COR-L47 (cell line): ENCODE results near the gene SERPINA9.
"Not testable (repeated sequence)": the region's sequence is repeated elsewhere in the genome, so short reads cannot be mapped to it uniquely, and the experiment has no call there.

Experiments
- DNase-seq: peaks from one replicate; lab custom pipeline; 2025; lab: John Stamatoyannopoulos, UW

SERPINA9 gene

GRCh38 chr14:94485944-94486841 is 10.2 kb upstream of the SERPINA9 start:
- peak; percentile 29 for DNase-seq

DNA sequence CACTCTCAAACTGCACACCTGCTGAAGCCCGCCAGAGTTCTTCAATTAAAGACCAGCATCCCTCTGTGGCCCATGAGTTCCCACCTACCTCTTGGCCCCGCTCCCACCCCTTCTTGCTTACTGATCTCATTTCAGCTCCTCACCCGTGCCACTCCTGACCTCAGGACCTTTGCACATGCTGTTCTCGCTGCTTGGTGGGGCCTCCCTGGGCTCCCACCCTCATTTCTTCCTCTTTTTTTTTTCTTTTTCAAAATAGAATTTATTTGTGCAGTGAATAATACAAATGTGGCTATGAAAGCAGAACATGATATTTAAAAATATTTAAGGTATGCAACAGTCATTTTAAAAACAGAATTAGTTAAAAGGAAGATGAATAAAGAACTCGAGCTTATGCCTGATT is 8.5 kb upstream of the SERPINA9 start:
- no peak for DNase-seq

- DNase-seq, result no peak
These were observed 7.8 kb upstream of the SERPINA9 start for GRCh38 chr14:94483729-94484275.

DNA sequence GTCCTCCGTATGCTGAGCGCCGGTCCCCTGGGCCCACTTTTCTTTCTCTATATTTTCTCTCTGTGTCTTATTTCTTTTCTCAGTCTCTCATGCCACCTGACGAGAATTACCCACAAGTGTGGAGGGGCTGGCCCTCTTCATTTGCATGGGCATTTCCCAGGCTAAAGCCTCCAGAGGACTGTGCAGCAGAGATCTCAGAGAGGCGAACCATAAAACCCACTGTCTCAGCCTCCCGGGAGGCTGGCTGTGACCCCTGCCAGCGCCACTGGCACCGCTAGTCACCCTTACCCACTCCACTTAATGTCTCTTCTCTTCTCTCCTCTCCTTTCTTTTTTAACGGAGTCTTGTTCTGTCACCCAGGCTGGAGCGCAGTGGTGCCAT is 7.1 kb upstream of the SERPINA9 start:
- no peak for DNase-seq

GRCh38 chr14:94482132-94483070 is 6.4 kb upstream of the SERPINA9 start:
- DNase-seq, result not testable (repeated sequence)

DNA sequence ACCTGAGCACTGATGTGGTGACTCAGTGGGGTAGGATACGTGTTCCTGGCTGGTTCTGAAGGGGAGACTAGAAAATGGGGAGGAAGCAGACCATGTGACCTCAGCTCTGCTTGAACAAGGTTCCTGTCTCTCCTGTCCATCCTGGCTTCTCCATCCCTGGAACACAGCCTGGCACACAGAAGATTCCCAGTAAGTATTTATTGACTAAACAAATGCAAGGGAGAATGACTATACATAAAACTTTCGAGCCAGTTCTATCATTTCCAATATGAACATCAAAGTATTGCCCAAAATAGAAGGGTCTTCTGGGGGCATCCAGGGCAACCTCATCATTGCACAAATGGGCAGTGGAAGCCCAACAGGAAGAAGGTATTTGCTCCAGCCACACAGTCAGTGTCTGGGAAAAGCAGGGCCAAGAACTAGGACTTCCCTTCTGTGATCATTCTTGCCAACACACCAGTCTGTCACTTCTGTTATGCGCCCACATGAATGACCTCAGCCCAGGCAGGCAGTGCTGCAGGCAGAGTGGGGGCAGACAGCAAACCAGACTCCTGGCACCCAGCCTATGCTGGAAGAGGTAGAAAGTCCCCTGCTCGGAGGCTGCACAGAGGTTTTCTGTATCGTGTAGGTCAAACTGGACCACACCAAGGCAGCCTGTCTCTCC is 5.6 kb upstream of the SERPINA9 start:
- DNase-seq, result no peak

DNA sequence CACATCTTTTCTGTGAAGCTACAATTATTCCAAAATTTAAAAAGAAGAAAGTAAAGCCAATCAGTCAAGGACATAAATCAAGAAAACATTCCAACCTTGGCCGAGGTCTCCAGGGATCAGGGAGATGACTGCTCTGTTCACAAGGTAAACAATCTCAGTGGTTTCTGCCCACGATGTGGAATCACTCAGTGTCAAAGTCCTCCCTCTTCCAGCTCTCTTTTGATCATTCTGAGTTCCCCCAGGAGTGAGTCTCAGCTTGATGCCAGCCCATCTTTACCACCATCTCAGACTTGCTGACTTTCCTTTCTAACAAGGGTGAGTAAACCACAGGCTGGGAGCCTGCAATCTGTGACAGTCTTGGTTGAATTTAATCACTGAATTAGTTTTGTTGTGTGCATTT is 4.8 kb upstream of the SERPINA9 start:
- no peak for DNase-seq

DNA sequence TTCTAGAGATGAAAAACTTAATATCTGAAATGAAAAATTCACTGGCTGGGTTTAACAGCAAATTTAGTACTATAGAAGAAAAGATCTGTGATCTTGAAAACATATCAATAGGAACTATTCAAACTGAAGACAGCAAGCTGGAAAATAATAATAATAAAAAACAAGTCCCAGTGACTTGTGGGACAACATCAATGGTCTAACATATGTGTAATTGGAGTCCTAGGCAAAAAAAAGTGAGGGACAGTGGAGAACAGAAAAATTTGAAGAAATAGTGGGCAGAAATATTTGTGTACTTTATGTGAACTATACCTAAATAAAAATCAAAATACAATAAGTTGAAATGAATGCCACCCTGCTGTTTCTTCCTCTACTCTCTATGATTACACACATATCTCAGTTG is 2.4 kb upstream of the SERPINA9 start:
- no peak for DNase-seq

DNA sequence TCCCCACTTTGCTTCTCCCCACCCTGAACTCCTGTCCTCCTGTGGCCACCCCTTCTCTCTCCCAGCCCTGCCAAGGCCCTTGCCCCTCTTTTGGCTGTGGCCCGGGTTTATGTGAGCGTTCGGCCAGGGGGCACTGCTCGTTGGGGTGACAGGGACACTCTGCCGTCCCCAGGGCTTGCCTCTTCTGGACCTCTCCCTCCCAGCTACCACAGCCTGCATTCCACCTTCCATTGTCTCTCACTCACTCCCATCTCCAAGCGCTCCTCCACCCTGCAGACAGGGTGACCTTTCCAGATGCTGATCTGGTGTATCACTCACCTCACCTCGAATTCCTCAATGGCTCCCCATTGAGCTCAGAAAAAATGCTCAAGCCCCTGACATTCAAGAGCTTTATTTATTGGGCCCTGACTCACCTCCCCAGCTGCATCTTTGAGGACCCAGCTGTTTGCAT is 1.4 kb downstream of the SERPINA9 start:
- no peak for DNase-seq

DNA sequence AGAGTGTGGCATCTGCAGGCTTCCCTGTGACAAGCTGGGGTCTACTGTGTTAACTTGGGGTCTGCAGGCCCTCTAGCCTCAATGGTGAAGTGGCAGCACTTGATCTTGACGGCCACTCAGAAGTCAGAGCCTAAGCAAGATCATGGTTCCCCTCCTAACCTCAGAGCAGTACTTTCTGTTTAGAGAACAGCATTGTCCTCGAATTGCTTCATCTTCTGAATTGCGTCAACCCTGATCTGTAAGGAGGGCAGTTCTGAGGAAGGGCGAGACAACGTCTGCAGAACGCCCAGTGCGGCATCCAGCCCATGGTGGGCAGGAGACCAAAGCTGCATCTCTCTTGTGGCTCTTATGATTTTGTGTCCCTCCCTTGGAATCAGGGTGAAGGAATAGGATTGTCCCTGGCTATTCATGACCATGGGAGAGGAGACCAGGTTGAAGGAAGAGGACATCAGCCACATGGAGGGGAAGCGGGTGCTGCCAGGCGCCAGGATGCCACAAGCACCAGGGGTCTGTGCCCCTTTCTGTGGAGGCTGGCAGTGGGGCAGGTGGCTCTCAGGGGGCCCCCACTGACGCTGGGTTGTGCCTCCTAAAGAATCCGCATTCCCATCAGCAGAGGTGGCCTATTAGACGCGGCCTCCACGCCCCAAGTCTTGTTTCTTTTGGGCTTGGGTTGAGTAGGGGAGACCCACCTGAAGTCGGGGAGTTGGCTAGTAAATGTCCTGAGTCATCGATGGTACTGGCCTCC is 2.2 kb downstream of the SERPINA9 start:
- DNase-seq, result no peak

- DNase-seq, result no peak
These were observed 3.2 kb downstream of the SERPINA9 start for GRCh38 chr14:94472842-94473241.

DNA sequence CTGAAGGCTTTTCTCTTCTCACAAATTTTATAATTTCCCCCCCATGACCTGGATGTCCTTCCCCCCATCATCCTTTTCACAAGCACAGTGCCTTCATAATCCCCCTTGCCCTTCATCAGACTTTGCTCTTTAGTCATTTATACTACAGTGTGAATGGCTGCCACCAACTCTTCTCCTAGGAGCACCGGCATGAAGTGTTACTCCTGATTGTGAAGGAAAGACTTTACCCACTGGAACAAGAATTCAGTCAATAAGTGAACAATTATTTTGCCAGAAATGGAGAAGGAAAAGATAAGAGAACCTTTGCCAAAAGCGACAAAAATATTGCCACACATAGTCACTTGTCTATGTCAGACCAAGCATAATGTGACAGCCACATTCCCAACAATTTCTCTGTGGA is 5.0 kb downstream of the SERPINA9 start:
- DNase-seq, result no peak

DNA sequence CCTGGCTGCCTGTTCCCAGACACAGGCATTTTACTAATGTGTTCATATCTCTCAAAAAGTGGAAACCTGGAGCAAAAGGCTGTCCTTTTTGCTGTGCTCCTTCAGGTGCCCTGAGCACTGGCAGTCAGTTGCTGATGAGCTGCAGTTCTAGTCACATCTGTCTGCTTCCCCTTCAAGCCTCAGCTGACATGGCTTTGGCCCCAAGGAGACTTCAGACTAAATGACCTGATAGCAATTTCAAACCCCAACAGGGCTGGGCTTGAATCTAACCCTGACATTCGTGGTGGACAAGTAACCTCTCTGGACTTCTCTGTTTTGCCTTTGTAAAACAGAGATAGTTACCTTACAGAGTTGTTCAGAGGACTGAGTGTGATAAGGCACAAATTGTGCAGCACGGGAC is 5.7 kb downstream of the SERPINA9 start:
- no peak for DNase-seq

GRCh38 chr14:94469261-94469660 is 6.7 kb downstream of the SERPINA9 start:
- no peak for DNase-seq

DNA sequence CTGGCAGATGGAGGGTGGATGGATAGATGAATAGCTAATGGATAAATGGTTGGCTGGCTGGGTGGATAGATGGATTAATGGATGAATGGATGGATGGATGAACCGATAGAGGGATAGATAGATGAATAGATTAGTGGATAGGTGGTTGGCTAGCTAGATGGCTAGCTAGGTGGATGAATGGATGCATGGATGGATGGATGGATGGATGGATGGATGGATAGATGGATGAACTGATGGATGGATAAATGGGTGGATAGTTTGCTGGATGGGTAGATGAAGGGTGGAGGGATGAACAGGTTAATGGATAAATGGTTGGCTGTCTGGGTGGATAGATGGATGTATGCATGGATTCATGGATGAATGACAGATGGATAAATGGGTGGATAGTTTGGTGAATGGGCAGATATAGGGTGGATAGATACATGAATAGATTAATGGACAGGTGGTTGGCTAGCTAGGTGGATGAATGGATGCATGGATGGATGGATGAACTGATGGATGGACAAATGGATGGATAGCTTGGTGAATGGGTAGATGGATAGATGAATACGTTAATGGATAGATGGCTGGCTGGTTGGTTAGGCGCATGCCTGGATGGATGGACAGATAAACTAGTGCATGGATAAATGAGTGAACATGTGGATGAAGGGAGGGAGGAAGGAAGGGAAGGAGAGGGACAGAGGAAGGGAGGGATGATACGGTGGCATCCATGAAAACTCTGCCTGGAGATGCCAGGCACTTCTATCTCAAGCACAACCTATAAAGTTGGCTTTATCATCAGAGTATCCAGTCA is 8.1 kb downstream of the SERPINA9 start:
- DNase-seq, result no peak

- no peak for DNase-seq
These were observed 9.2 kb downstream of the SERPINA9 start for GRCh38 chr14:94466706-94467370.

DNA sequence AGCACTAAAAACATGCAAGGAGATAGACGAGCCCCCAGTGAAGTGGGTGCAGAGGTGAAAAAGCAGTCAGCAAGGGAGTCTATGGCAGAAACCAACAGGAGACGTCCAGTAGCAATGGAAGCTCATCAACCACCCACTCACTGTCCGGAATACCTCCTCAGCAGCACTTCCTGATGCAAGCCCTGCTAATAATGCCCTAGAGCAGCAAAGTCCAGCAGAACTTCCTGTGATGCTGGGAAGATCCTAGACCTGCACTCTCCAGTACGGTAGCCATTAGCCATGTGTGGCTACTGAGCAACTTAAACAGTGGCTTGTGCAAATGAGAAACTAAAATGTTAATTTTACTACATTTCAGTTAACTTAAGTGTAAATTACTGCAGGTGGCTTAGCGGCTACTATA is 11.0 kb downstream of the SERPINA9 start:
- DNase-seq, result no peak

GRCh38 chr14:94464290-94464689 is 11.7 kb downstream of the SERPINA9 start:
- DNase-seq, result no peak

DNA sequence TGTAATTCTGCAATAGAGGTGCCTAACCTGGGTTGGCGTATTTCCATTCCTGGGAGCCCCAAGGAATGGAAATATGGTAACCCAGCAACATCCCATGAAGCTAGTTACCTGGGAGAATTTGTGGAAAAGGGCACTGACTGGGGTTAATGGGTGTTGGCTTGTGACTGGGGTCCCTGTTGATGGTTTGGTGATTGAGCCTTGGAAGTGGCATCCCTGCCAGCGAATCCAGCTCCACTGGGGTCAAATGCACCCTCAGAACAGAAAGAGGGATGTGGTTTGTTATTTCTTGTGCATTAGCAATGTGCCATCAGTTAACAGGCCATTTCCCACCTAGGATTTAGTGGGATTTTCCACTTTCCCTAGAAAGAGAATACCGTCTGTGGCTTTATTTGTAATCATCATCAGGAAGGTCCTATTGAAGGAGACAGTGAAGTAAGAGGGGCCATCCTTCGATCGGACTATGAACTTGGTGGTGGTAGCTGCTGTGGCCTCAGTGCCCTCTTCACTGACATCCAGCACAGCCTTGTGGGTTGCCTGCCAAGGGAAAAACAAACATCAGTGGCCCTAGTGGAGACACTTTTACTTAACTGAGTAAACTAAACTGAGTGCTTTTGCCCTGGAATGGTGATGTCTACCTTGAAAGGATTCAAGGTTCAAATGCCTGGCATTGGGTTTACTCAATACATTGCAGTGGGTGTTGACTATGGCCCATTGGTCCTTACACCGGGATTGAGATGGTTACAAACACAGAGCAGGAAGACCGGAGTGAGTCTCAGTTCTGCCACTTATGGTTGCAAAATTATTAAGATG is 13.0 kb downstream of the SERPINA9 start:
- no peak for DNase-seq
